EL (cell line): ENCODE data around the gene CMYA5.
"Not testable (repeated sequence)": the region's sequence is repeated elsewhere in the genome, so short reads cannot be mapped to it uniquely, and the experiment has no call there.

Source experiments
- DNase-seq: peaks from one replicate; pipeline ENCODE4 v3.0.0-alpha.2; 2016

The CMYA5 gene

DNA sequence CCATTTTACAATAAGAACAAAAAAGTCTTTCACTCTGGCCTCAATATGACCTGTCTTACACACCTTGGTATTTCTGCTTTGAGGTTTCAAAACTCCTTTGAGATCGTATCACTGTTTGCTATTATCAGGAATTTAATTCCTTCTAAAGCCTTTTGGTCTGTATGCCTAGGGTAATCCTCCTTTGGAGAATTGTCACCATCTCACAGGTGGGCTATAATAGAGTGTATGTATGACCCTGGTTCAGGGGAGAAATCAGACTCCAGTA, 13.7 kb downstream of the CMYA5 start:
- DNase-seq = no peak

- no peak for DNase-seq
Measured at GRCh38 chr5:79704553-79704952, 14.9 kb downstream of the CMYA5 start.

- DNase-seq = no peak
Measured at GRCh38 chr5:79705632-79706031, 16.0 kb downstream of the CMYA5 start.

GRCh38 chr5:79706317-79706716, 16.7 kb downstream of the CMYA5 start:
- not testable (repeated sequence) for DNase-seq

GRCh38 chr5:79707535-79707934, 17.9 kb downstream of the CMYA5 start:
- DNase-seq = no peak

DNA sequence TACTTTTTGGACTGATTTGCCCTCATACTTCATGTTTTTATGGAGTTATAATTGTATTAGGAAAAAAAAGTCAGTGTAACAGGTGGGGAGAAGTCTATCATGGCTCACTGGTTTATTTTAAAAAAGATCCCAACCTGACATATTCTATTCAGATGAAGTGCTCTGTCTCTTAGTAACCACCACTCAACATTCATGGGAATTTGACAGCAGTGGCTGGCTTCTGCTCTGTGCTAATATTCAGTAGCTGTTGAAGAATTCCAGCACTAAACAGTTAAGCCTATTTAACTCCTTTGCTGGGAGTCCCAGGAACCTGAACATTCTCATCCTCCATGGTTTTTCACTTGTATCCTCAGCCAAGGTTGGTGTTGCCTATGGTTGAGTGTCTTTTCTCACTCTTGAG, 23.1 kb downstream of the CMYA5 start:
- DNase-seq = no peak

DNA sequence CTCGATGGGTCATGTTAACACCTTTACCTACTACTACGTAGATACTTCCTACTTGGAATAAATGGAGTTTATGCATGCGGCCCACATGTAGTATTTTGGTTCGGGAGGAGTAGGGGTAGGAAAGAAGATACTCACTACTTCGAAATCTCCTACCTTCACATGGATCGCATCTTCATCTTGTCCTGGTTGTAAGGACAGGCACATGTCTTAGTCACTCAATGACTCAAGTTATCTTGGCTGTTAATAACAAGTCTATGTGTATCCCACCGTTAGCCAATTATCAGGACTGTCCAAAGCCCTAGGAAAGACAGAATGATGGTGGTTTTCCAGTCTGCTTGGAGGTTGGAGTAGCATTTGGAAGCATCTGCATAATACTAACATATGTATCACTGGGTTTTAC, 24.1 kb downstream of the CMYA5 start:
- DNase-seq = no peak

- no peak for DNase-seq
Measured at GRCh38 chr5:79716839-79717238, 27.2 kb downstream of the CMYA5 start.

GRCh38 chr5:79720096-79720495, 30.5 kb downstream of the CMYA5 start:
- DNase-seq = no peak

DNA sequence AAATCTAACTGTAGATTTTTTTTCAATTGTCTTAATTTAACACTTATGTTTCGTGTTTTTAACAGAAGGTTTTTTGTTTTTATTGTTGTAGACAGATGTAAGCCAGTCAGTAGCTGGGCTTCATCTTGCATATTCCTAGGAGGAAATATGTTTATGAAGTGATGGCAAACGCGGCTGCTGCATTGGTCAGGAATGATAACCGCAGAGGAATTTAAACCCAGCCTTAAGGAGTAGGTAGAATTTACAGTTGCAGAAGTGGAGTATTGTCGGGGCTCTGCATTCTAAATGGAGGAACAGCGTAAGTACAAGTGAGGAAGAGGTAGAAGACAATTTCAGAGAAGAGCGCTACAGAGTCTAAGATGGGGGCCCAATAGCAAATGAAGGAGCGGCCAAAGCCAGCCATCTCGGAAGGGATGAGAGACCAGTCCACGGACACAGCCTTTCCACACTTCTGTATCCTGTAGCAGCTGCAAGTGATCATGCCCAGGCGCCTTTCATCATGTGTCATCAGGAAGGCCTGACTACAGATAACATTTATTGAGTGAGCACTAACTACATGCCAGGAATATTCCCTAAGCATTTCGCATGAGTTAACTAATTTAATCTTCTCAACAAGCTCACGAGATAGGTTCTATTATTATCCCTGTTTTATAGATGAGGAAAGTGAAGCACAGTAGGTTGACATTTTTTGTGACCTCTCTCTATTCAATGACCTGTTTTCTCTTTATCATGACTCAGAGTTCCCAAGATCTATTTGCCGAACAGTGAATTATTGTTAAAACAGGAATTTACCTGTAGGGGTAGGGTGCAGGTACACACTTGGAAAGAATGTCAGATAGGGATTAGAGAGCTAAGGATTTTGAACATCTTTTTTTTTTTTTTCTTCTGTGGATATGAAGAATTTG, 38.1 kb downstream of the CMYA5 start:
- peak; percentile 41 for DNase-seq

DNA sequence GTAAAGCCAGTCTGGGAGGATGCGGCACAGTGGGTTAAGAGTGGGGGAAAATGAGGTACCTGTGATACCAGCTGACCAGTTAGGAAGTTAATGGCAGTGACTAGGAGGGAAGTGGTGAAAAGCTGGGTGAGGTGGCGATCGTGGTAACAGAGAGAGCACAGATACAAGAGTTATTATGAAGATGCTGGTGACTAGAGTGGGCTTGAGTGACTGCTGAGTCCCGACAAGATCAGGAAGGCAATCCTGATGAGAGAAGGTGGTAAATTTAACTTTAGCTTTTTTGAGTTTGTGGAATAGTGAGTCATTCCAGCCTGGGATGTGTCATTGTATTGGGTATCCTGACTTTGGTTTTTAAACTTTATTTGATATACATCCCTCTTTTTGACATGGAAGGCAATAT, 38.8 kb downstream of the CMYA5 start:
- DNase-seq = peak; percentile 6

DNA sequence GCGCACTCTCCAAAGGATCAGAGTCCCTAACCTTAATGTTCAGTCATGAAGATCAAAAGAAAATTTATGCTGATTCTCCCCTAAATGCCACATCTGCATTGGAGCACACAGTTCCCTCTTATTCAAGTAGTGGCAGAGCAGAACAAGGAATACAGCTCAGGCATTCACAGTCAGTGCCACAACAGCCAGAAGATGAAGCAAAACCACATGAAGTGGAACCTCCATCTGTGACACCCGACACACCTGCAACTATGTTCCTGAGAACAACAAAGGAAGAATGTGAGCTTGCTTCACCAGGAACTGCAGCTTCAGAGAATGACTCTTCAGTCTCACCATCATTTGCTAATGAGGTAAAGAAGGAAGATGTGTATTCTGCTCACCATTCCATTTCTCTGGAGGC, 40.0 kb downstream of the CMYA5 start:
- DNase-seq = no peak

DNA sequence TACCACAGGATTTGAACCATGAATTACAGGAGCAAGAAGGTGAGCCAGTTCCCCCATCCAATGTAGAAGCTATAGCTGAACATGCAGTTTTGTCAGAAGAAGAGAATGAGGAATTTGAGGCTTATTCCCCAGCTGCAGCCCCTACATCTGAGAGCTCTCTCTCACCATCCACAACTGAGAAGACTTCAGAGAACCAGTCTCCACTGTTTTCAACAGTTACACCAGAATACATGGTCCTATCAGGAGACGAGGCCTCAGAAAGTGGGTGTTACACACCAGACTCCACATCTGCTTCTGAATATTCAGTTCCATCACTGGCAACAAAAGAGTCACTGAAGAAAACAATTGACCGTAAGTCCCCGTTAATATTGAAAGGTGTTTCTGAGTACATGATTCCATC, 40.9 kb downstream of the CMYA5 start:
- DNase-seq = no peak

DNA sequence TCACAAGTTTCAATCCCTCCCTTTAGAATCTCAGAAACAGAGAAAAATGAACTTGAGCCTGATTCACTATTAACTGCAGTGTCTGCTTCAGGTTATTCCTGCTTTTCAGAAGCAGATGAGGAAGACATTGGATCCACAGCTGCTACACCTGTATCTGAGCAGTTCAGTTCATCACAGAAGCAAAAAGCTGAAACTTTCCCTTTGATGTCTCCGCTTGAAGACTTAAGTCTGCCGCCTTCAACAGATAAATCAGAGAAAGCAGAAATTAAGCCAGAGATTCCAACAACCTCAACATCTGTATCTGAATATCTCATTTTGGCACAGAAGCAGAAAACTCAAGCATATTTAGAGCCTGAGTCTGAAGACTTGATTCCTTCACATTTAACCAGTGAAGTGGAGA, 42.1 kb downstream of the CMYA5 start:
- no peak for DNase-seq

DNA sequence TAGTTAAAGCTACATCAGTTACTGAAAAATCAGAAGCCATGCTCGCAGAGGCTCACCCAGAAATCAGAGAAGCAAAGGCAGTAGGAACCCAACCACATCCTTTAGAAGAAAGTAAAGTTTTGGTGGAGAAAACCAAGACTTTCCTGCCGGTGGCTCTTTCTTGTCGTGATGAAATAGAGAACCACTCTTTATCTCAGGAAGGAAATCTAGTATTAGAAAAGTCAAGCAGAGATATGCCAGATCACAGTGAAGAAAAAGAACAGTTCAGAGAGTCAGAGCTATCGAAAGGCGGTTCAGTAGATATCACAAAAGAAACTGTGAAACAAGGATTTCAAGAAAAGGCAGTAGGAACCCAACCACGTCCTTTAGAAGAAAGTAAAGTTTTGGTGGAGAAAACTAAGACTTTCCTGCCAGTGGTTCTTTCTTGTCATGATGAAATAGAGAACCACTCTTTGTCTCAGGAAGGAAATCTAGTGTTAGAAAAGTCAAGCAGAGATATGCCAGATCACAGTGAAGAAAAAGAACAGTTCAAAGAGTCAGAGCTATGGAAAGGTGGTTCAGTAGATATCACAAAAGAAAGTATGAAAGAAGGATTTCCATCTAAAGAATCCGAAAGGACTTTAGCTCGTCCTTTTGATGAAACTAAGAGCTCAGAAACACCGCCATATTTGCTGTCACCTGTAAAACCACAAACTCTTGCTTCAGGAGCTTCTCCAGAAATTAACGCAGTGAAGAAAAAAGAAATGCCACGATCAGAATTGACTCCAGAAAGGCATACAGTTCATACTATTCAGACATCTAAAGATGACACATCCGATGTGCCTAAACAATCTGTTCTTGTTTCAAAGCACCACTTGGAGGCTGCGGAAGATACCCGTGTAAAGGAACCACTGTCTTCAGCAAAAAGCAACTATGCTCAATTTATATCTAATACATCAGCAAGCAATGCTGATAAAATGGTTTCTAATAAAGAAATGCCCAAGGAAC, 47.2 kb downstream of the CMYA5 start:
- DNase-seq = no peak

DNA sequence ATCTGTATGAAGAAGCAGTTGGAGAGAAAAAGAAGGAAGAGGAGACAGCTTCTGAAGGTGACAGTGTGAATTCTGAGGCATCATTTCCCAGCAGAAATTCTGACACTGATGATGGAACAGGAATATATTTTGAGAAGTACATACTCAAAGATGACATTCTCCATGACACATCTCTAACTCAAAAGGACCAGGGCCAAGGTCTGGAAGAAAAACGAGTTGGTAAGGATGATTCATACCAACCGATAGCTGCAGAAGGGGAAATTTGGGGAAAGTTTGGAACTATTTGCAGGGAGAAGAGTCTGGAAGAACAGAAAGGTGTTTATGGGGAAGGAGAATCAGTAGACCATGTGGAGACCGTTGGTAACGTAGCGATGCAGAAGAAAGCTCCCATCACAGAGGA, 48.7 kb downstream of the CMYA5 start:
- DNase-seq = no peak

- DNase-seq = no peak
Measured at GRCh38 chr5:79742549-79743136, 53.0 kb downstream of the CMYA5 start.

GRCh38 chr5:79743846-79744605, 54.4 kb downstream of the CMYA5 start:
- peak; percentile 34 for DNase-seq

DNA sequence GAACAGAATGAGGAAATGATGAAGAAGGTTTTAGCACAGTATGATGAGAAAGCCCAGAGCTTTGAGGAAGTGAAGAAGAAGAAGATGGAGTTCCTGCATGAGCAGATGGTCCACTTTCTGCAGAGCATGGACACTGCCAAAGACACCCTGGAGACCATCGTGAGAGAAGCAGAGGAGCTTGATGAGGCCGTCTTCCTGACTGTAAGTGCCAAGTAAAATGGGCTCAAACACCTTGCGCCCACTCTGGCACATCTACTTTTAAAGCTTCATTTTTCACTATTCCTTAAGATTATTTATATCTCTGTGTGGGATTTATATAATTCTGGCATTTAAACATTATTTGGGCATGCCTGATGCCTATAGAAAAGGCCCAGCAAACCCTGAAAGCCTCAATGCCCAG, 55.6 kb downstream of the CMYA5 start:
- no peak for DNase-seq

DNA sequence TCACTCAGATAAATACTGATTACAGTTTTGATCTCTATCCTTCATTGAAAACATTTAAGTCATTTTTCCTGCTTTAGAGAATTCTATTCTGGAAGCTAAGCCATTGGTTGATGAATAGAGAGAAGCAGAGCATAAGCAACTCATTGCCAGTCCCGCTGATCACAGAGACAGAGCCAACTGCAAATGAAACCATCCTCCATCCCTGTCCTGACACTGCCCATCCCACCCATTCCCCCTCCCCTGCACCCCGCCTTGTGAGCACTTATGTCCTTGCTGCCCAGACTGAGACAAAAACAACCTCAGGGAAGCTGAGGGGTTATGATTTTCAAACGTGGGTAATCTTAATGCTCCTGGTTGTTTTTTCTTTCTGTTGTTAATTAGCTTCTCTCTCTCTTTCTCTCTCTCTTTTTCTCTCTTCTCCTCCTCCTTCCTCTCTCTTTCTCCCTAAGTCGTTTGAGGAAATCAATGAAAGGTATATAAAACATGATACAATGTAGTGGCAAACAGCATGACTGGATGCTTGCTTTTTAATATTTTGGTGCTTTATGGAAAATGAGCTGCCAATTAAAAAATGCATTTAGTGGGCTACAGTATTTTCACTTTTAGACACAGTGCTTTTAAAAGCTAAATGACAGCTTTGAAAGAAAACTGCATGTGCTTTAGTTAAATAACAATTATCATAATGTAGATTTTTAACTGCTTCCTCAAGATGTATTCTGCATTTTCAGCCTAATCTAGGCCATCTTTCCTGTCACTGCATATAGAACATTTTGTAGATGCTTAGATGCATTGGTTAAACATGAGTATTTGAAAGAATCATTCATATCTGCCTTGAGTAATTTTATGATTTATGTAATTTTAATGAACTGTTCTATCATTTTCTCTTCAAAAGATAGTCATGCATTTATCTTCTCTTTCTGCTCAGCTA, 57.3 kb downstream of the CMYA5 start:
- no peak for DNase-seq

- no peak for DNase-seq
Measured at GRCh38 chr5:79750611-79751510, 61.2 kb downstream of the CMYA5 start.
